KMS-11 (cell line): ENCODE data around the gene SP1.
A peak's percentile ranks its signal among the peaks of the same experiment; 100 is the strongest.
"Not testable (repeated sequence)": the region's sequence is repeated elsewhere in the genome, so short reads cannot be mapped to it uniquely, and the experiment has no call there.

ENCODE experiments used
- H2AFZ ChIP-seq: fragments of 200-600 bp; sonication (generic); 2 replicates; pipeline ENCODE4 v1.6.1; 2016; ENCODE audit warnings: antibody characterized with exemption, mixed run types, low read depth
- H3K27ac ChIP-seq: fragments of 200-600 bp; sonication (generic); 2 replicates; pipeline ENCODE4 v1.6.1; 2016; ENCODE audit warnings: mild to moderate bottlenecking, mixed run types
- H3K27me3 ChIP-seq: fragments of 200-600 bp; sonication (generic); 2 replicates; pipeline ENCODE4 v1.6.1; 2017; ENCODE audit warnings: mild to moderate bottlenecking, low read depth, mixed run types, moderate library complexity; ENCODE audit not compliant: insufficient read depth
- H3K36me3 ChIP-seq: fragments of 200-600 bp; sonication (generic); 2 replicates; pipeline ENCODE4 v1.6.1; 2017; ENCODE audit warnings: mild to moderate bottlenecking, mixed run types; ENCODE audit not compliant: insufficient read depth
- H3K4me1 ChIP-seq: fragments of 200-600 bp; sonication (generic); 2 replicates; pipeline ENCODE4 v1.6.1; 2016; ENCODE audit warnings: mild to moderate bottlenecking, low read depth, mixed run types; ENCODE audit not compliant: poor library complexity, severe bottlenecking
- H3K4me2 ChIP-seq: fragments of 200-600 bp; sonication (generic); 2 replicates; pipeline ENCODE4 v1.7.0; 2016; ENCODE audit warnings: mild to moderate bottlenecking, mixed run types
- H3K4me3 ChIP-seq: fragments of 200-600 bp; sonication (generic); IDR thresholded peaks from 2 replicates; pipeline ENCODE4 v1.6.1; 2017; ENCODE audit warnings: low read depth, low read length, mixed read lengths; ENCODE audit not compliant: insufficient read depth
- H3K79me2 ChIP-seq: fragments of 200-600 bp; sonication (generic); 2 replicates; pipeline ENCODE4 v1.6.1; 2016; ENCODE audit warnings: low read depth, mixed run types; ENCODE audit not compliant: insufficient read depth
- H3K9ac ChIP-seq: fragments of 200-600 bp; sonication (generic); 2 replicates; pipeline ENCODE4 v1.6.1; 2016; ENCODE audit warnings: mild to moderate bottlenecking, mixed run types
- H4K20me1 ChIP-seq: fragments of 200-600 bp; sonication (generic); 2 replicates; pipeline ENCODE4 v1.6.1; 2016; ENCODE audit warnings: mild to moderate bottlenecking, mixed run types; ENCODE audit not compliant: insufficient read depth
- CTCF ChIP-seq: fragments of 200-600 bp; sonication (generic); conservative IDR thresholded peaks from 2 replicates; pipeline ENCODE4 v1.6.1; 2017; ENCODE audit warnings: low read depth, mild to moderate bottlenecking, antibody characterized with exemption, low read length, moderate library complexity, mixed read lengths

Gene SP1

DNA sequence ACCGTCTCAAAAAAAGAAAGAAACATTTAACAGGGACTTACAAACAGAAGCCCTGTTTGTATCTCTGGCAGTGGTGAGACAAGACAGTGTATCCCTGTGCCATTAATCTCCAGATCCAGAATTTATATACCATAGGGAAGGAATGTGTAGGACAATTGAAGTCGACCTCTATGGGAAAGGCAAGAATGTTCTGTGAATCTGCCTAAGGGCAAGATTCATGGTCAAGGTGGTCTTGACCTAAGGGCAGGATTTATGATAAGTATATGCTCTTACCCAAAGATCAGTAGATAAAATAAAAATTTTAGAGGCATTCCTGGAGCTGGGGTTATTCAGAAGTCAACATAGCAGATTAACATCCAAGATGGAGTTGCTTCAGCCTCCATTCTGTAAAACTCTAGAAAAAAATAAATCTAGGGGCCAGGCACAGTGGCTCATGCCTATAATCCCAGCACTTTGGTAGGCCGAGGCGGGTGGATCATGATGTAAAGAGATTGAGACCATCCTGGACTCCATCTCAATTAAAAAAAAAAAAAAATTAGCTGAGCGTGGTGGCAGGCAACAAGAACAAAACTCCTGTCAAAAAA is 21.0 kb upstream of the SP1 start:
- TF ChIP-seq CTCF, result no peak
- Histone ChIP-seq H3K36me3 (no peaks in the 10 kb centered on the region), H3K4me1 (no peaks in the 10 kb centered on the region), H3K27ac (no peak overlapping the region), H4K20me1 (no peaks in the 10 kb centered on the region), H3K4me3 (no peak overlapping the region), H3K4me2 (no peak overlapping the region), H2AFZ (no peak overlapping the region), H3K27me3 (no peaks in the 10 kb centered on the region), H3K79me2 (no peaks in the 10 kb centered on the region), H3K9ac (no peak overlapping the region)

DNA sequence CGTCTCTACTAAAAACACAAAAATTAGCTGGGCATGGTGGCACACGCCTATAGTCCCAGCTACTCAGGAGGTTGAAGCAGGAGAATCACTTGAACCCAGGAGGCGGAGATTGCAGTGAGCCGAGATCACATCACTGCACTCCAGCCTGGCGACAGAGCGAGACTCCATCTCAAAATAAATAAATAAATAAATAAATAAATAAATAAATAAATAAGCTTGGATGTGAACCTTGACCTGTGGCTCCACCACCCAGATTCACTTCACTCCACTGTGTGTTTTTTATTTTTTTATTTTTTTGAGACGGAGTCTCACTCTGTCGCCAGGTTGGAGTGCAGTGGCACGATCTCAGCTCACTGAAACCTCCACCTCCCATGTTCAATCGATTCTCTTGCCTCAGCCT is 18.3 kb upstream of the SP1 start:
- not testable (repeated sequence) for H3K4me2 ChIP-seq, H3K27ac ChIP-seq, H3K79me2 ChIP-seq, H3K9ac ChIP-seq, H3K27me3 ChIP-seq, H2AFZ ChIP-seq, H4K20me1 ChIP-seq, H3K36me3 ChIP-seq, H3K4me3 ChIP-seq
- peaks cover 16% of the 10 kb centered on the region for H3K4me1 ChIP-seq

- H3K27me3 ChIP-seq, result no peaks in the 10 kb centered on the region
- no peaks in the 10 kb centered on the region for H4K20me1 ChIP-seq
- no peaks in the 10 kb centered on the region for H3K79me2 ChIP-seq
- H2AFZ ChIP-seq, result no peak overlapping the region; the same call in 1 of the 2 replicates
- no peak for TF ChIP-seq CTCF
- peak overlapping the region; percentile 1; the same call in 1 of the 2 replicates for H3K27ac ChIP-seq
- H3K9ac ChIP-seq, result no peak overlapping the region
- H3K36me3 ChIP-seq, result no peaks in the 10 kb centered on the region
- peak overlapping the region; percentile 8; the same call in 1 of the 2 replicates for H3K4me2 ChIP-seq
- peaks cover 28% of the 10 kb centered on the region for H3K4me1 ChIP-seq
- no peak overlapping the region for H3K4me3 ChIP-seq
Measured at GRCh38 chr12:53365245-53365904, 14.6 kb upstream of the SP1 start.

DNA sequence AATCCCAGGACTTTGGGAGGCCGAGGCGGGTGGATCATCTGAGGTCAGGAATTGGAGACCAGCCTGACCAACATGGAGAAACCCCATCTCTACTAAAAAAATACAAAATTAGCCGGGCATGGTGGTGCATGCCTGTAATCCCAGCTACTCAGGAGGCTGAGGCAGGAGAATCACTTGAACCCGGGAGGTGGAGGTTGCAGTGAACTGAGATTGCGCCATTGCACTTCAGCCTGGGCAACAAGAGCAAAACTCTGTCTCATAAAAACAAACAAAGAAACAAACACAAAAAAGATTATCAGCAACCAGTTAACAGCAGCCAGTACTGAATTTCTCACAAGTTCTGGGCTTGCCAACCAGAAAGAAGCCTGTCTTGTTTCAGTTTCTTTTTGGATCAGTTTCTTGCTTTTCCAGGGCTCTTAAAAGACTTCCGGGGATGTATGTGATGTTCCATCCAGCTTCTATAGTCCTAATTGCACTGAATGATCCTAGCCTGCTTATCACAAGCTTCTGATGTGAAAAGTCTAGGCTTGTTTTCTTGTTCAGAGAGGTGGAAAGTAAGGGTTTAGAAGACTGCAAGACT is 6.3 kb upstream of the SP1 start:
- H3K36me3 ChIP-seq, H3K4me3 ChIP-seq, H3K79me2 ChIP-seq, H4K20me1 ChIP-seq, H3K9ac ChIP-seq, H3K27me3 ChIP-seq: not testable (repeated sequence)
- peak overlapping the region; percentile 16 for H3K4me2 ChIP-seq
- peaks cover 52% of the 10 kb centered on the region for H3K4me1 ChIP-seq
- peak overlapping the region; percentile 44 for H2AFZ ChIP-seq
- peak overlapping the region; percentile 36 for H3K27ac ChIP-seq

- H3K79me2 ChIP-seq, H4K20me1 ChIP-seq, H3K9ac ChIP-seq, H3K27me3 ChIP-seq, H3K4me3 ChIP-seq, H3K4me2 ChIP-seq, H3K36me3 ChIP-seq: not testable (repeated sequence)
- H2AFZ ChIP-seq, result peak overlapping the region; percentile 44
- peaks cover 57% of the 10 kb centered on the region for H3K4me1 ChIP-seq
- peak overlapping the region; percentile 36; the same call in 1 of the 2 replicates for H3K27ac ChIP-seq
Measured at GRCh38 chr12:53374277-53374676, 5.7 kb upstream of the SP1 start.

DNA sequence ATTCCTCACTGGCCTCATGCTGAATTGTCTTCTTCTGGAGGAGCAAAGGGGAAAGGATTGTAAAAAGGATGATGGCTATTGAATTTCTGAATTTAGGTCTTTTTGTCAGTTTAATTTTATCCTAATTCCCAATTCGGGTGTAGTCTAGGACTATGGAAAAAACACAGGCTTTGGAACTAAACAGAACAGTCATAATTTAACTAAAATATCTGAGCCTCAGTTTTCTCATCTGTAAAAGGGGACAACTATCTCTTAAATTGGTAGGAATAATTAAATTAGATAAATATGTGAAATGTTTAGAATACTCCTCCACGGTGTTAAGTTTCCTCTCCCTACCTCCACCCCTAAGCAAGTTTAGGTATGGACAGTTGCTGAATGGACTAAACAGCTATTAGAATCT is 3.2 kb upstream of the SP1 start:
- Histone ChIP-seq H3K4me2 (no peak overlapping the region), H3K79me2 (peaks cover 11% of the 10 kb centered on the region; the same call in 1 of the 2 replicates), H3K36me3 (no peaks in the 10 kb centered on the region), H4K20me1 (no peaks in the 10 kb centered on the region), H3K27me3 (no peaks in the 10 kb centered on the region), H3K27ac (no peak overlapping the region), H3K4me3 (no peak overlapping the region), H3K4me1 (peaks cover 47% of the 10 kb centered on the region), H2AFZ (no peak overlapping the region), H3K9ac (no peak overlapping the region)
- no peak for TF ChIP-seq CTCF
